ENCODE results near the gene TAX1BP3.

The TAX1BP3 gene

GRCh38 chr17:3679531-3680126, 11.3 kb upstream of the TAX1BP3 start:
- no peak for DNase-seq (ENCODE audit: extremely low read depth, low read depth)
- TF ChIP-seq CTCF (IDR thresholded peaks at IDR 0.05; ENCODE audit: low read depth, low read length, missing control alignments), result no peak
- no peak overlapping the region for H3K4me3 ChIP-seq (replicated peaks; ENCODE audit: low read depth, low read length)

GRCh38 chr17:3678821-3679530, 10.6 kb upstream of the TAX1BP3 start:
- no peak for DNase-seq (ENCODE audit: extremely low read depth, low read depth)
- no peak for TF ChIP-seq CTCF (IDR thresholded peaks at IDR 0.05; ENCODE audit: low read depth, low read length, missing control alignments)
- H3K4me3 ChIP-seq (replicated peaks; ENCODE audit: low read depth, low read length), result no peak overlapping the region

GRCh38 chr17:3678095-3678820, 9.9 kb upstream of the TAX1BP3 start:
- TF ChIP-seq CTCF (IDR thresholded peaks at IDR 0.05; ENCODE audit: low read depth, low read length, missing control alignments), result no peak
- DNase-seq (ENCODE audit: extremely low read depth, low read depth), result no peak
- H3K4me3 ChIP-seq (replicated peaks; ENCODE audit: low read depth, low read length), result no peak overlapping the region

- no peak overlapping the region for H3K4me3 ChIP-seq (replicated peaks; ENCODE audit: low read depth, low read length)
- DNase-seq (ENCODE audit: extremely low read depth, low read depth), result no peak
- no peak for TF ChIP-seq CTCF (IDR thresholded peaks at IDR 0.05; ENCODE audit: low read depth, low read length, missing control alignments)
Measured at GRCh38 chr17:3675886-3676285, 7.5 kb upstream of the TAX1BP3 start.

- no peak for DNase-seq (ENCODE audit: extremely low read depth, low read depth)
- TF ChIP-seq CTCF (IDR thresholded peaks at IDR 0.05; ENCODE audit: low read depth, low read length, missing control alignments), result no peak
- H3K4me3 ChIP-seq (replicated peaks; ENCODE audit: low read depth, low read length), result no peak overlapping the region
Measured at GRCh38 chr17:3672571-3672970, 4.2 kb upstream of the TAX1BP3 start.

- H3K4me3 ChIP-seq (replicated peaks; ENCODE audit: low read depth, low read length), result peak overlapping the region; percentile 99
- DNase-seq (ENCODE audit: extremely low read depth, low read depth), result no peak
- no peak for TF ChIP-seq CTCF (IDR thresholded peaks at IDR 0.05; ENCODE audit: low read depth, low read length, missing control alignments)
Measured at GRCh38 chr17:3669548-3669947, 1.2 kb upstream of the TAX1BP3 start.
